ENCODE results near the gene PRDX4. TPM values are rescaled to one million over a fixed set of nuclear protein-coding genes. Genes with fewer than 3 reads are reported as not detected.

The PRDX4 gene
- total and polyA plus RNA-seq, 2 donors (not counting 1 experiment from before 2014, with no cell fraction given), result 10.6 to 13.1 TPM

DNA sequence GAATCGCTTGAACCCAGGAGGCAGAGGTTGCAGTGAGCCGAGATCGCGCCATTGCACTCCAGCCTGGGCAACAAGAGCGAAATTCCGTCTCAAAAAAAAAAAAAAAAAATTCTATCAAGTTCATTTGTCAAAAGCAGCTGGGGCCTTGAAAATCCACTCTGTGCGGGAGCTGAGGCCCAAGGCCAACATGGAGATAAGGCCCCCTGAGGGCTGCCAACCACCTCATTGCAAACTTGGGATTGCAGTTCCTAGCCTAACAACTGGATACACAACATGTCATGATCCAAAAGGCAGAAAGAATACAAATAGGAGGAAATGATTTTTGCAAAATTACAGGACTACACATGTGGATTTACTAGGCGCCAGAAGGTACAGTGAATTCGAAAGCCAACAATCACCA is 22.5 kb upstream of the PRDX4 start:
- H3K4me3 ChIP-seq (ENCODE audit: control extremely low read depth in 1 of 5, extremely low read depth in 1 of 5, insufficient read depth in 1 of 5, low read depth in 2 of 5, low read length in 4 of 5), result no peak overlapping the region
- H3K4me2 ChIP-seq (replicated peaks; ENCODE audit: low read depth, low read length, poor library complexity, severe bottlenecking), result no peak overlapping the region
- intact Hi-C loops (cut with micrococcal nuclease), result no loop called here
- DNase-seq, result no peak
- peaks cover 6% of the 10 kb centered on the region for H3K9me3 Mint-ChIP-seq (ENCODE audit: insufficient read depth)
- TF ChIP-seq, protein P1, sequence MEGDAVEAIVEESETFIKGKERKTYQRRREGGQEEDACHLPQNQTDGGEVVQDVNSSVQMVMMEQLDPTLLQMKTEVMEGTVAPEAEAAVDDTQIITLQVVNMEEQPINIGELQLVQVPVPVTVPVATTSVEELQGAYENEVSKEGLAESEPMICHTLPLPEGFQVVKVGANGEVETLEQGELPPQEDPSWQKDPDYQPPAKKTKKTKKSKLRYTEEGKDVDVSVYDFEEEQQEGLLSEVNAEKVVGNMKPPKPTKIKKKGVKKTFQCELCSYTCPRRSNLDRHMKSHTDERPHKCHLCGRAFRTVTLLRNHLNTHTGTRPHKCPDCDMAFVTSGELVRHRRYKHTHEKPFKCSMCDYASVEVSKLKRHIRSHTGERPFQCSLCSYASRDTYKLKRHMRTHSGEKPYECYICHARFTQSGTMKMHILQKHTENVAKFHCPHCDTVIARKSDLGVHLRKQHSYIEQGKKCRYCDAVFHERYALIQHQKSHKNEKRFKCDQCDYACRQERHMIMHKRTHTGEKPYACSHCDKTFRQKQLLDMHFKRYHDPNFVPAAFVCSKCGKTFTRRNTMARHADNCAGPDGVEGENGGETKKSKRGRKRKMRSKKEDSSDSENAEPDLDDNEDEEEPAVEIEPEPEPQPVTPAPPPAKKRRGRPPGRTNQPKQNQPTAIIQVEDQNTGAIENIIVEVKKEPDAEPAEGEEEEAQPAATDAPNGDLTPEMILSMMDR (IDR thresholded peaks at IDR 0.05), result no peak
- TF ChIP-seq EZH2 (IDR thresholded peaks at IDR 0.05; ENCODE audit: borderline replicate concordance, insufficient read depth, low read depth, low read length, poor library complexity, severe bottlenecking), result no peak
- whole genome bisulfite sequencing (ENCODE audit: insufficient coverage), result no CpG with 5 or more reads among the region's 9 CpGs
- H3K9me3 ChIP-seq (ENCODE audit: control extremely low read depth in 1 of 3, control insufficient read depth in 2 of 3, insufficient read depth in 1 of 3, low read length in 2 of 3), result no peaks in the 10 kb centered on the region
- no peaks in the 10 kb centered on the region for H3K79me2 ChIP-seq (ENCODE audit: control insufficient read depth, insufficient read depth, low read length)
- H4K20me1 ChIP-seq (ENCODE audit: control insufficient read depth, insufficient read depth, low read length, poor library complexity, severe bottlenecking), result no peaks in the 10 kb centered on the region
- H3K27me3 ChIP-seq (replicated peaks in 1 of 4; ENCODE audit: control extremely low read depth in 1 of 4, control insufficient read depth in 3 of 4, insufficient read depth in 4 of 4, low read length in 3 of 4), result no peaks in the 10 kb centered on the region
- no peak overlapping the region for H3K27ac Mint-ChIP-seq
- H3K9ac ChIP-seq (ENCODE audit: low read length), result no peak overlapping the region
- ATAC-seq (ENCODE audit: low read depth), result no peak
- no peaks in the 10 kb centered on the region for H3K4me1 ChIP-seq (ENCODE audit: control insufficient read depth in 2 of 2, insufficient read depth in 2 of 2, low read length in 2 of 2)
- H3K4me1 Mint-ChIP-seq, result no peaks in the 10 kb centered on the region
- no peaks in the 10 kb centered on the region for H3K36me3 ChIP-seq (replicated peaks in 1 of 2; ENCODE audit: control extremely low read depth in 1 of 2, control insufficient read depth in 1 of 2, extremely low read depth in 1 of 2, insufficient read depth in 2 of 2, low read length in 1 of 2)
- no peak overlapping the region for H3K27ac ChIP-seq (ENCODE audit: low read length in 2 of 2)
- ChIA-PET POLR2A (no interaction called here), CTCF (no interaction called here)
- no peak overlapping the region for H2AFZ ChIP-seq (ENCODE audit: insufficient read depth, low read depth, low read length, poor library complexity, severe bottlenecking)
- H3K27me3 Mint-ChIP-seq, result no peaks in the 10 kb centered on the region
- no peak overlapping the region for H3K4me3 Mint-ChIP-seq

DNA sequence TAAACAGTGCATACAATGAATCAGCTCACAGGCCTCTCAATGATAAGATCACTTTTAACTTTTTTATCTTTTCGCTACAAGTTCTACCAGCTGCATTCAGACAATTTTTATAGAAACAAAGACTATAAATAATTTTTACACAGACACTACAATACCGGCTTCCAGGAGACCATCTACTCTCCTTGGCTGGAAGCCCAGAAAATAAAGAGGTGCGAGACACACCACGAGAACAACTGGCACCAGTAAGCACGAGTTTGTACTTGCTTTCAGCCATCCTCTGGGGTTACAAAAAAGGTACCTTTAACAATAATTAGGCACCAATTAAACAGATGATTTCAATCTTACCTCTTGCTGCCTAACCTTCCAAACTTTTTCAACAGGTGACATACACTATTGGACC is 11.2 kb upstream of the PRDX4 start:
- WGBS (ENCODE audit: insufficient coverage), result 0% methylated on average over 2 of the region's 5 CpGs
- no peaks in the 10 kb centered on the region for H3K36me3 ChIP-seq (replicated peaks in 1 of 2; ENCODE audit: control extremely low read depth in 1 of 2, control insufficient read depth in 1 of 2, extremely low read depth in 1 of 2, insufficient read depth in 2 of 2, low read length in 1 of 2)
- Mint-ChIP-seq H3K4me3 (no peak overlapping the region), H3K27me3 (no peaks in the 10 kb centered on the region), H3K4me1 (peaks cover 11% of the 10 kb centered on the region), H3K27ac (no peak overlapping the region), H3K9me3 (ENCODE audit: insufficient read depth) (no peaks in the 10 kb centered on the region)
- H3K27ac ChIP-seq (ENCODE audit: low read length in 2 of 2), result no peak overlapping the region
- H3K79me2 ChIP-seq (ENCODE audit: control insufficient read depth, insufficient read depth, low read length), result no peaks in the 10 kb centered on the region
- no peaks in the 10 kb centered on the region for H3K9me3 ChIP-seq (ENCODE audit: control extremely low read depth in 1 of 3, control insufficient read depth in 2 of 3, insufficient read depth in 1 of 3, low read length in 2 of 3)
- no peaks in the 10 kb centered on the region for H4K20me1 ChIP-seq (ENCODE audit: control insufficient read depth, insufficient read depth, low read length, poor library complexity, severe bottlenecking)
- no peak overlapping the region for H3K9ac ChIP-seq (ENCODE audit: low read length)
- no peak overlapping the region for H3K4me2 ChIP-seq (replicated peaks; ENCODE audit: low read depth, low read length, poor library complexity, severe bottlenecking)
- DNase-seq (no peak), ATAC-seq (ENCODE audit: low read depth) (no peak)
- no peak for TF ChIP-seq EZH2 (IDR thresholded peaks at IDR 0.05; ENCODE audit: borderline replicate concordance, insufficient read depth, low read depth, low read length, poor library complexity, severe bottlenecking)
- TF ChIP-seq, protein P1 (IDR thresholded peaks at IDR 0.05), result no peak
- ChIA-PET POLR2A (no interaction called here), CTCF (no interaction called here)
- intact Hi-C loops (cut with micrococcal nuclease), result no loop called here
- no peak overlapping the region for H3K4me3 ChIP-seq (ENCODE audit: control extremely low read depth in 1 of 5, extremely low read depth in 1 of 5, insufficient read depth in 1 of 5, low read depth in 2 of 5, low read length in 4 of 5)
- no peak overlapping the region for H2AFZ ChIP-seq (ENCODE audit: insufficient read depth, low read depth, low read length, poor library complexity, severe bottlenecking)
- peaks cover 0 to 4% (median 0%) of the 10 kb centered on the region in 4 experiments for H3K27me3 ChIP-seq (replicated peaks in 1 of 4; ENCODE audit: control extremely low read depth in 1 of 4, control insufficient read depth in 3 of 4, insufficient read depth in 4 of 4, low read length in 3 of 4)
- no peaks in the 10 kb centered on the region for H3K4me1 ChIP-seq (ENCODE audit: control insufficient read depth in 2 of 2, insufficient read depth in 2 of 2, low read length in 2 of 2)
